ENCODE results near the gene MS4A15. TPM values are rescaled to one million over a fixed set of nuclear protein-coding genes. Genes with fewer than 3 reads are reported as not detected.
"Not testable (repeated sequence)": the region's sequence is repeated elsewhere in the genome, so short reads cannot be mapped to it uniquely, and the experiment has no call there.

MS4A15 gene, protein sequence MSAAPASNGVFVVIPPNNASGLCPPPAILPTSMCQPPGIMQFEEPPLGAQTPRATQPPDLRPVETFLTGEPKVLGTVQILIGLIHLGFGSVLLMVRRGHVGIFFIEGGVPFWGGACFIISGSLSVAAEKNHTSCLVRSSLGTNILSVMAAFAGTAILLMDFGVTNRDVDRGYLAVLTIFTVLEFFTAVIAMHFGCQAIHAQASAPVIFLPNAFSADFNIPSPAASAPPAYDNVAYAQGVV
- not detected for total RNA-seq

- H3K4me1 Mint-ChIP-seq: no peaks in the 10 kb centered on the region
Observed at GRCh38 chr11:60756307-60757032, at the start of gene MS4A15. Gene MS4A15 (plus strand): TSS chr11:60756867. CDS start chr11:60763734, 6,867 bp downstream.

DNA sequence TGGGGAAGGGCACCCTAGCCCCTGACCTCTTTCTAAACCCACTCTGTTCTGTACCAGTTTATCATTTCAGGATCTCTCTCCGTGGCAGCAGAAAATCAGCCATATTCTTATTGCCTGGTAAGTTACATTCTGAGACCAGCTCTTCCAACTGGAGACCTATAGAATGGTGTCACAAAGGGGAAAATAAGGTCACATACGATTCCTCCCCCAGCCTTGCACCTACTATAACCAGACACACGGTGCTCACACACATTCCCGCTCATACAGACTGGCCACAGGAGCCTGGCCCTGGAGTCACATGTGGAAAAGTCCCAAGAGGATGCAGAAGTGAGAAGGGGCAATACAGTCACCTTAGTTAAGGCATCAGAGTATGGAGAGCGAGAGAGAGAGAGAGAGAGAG lies 49.7 kb upstream of the MS4A15 start:
- H3K27me3 Mint-ChIP-seq: peaks cover 9% of the 10 kb centered on the region
- H3K27ac Mint-ChIP-seq: no peak overlapping the region
- H3K4me1 Mint-ChIP-seq: no peaks in the 10 kb centered on the region
- no peak overlapping the region for H3K4me3 Mint-ChIP-seq
- ATAC-seq (replicated peaks): no peak
- H3K9me3 Mint-ChIP-seq: no peaks in the 10 kb centered on the region
- no peaks in the 10 kb centered on the region for H3K36me3 Mint-ChIP-seq (ENCODE audit: low read depth)

More at GRCh38 chr11:60756307-60757032, at the start of gene MS4A15:
- ATAC-seq (replicated peaks): no peak
- no peaks in the 10 kb centered on the region for H3K9me3 Mint-ChIP-seq
- no peak within 1 kb of the TSS for H3K27ac Mint-ChIP-seq
- H3K4me3 Mint-ChIP-seq: no peak within 1 kb of the TSS
- H3K36me3 Mint-ChIP-seq (ENCODE audit: low read depth): no peaks in the 10 kb centered on the region
- peaks cover 54% of the 10 kb centered on the region for H3K27me3 Mint-ChIP-seq

DNA sequence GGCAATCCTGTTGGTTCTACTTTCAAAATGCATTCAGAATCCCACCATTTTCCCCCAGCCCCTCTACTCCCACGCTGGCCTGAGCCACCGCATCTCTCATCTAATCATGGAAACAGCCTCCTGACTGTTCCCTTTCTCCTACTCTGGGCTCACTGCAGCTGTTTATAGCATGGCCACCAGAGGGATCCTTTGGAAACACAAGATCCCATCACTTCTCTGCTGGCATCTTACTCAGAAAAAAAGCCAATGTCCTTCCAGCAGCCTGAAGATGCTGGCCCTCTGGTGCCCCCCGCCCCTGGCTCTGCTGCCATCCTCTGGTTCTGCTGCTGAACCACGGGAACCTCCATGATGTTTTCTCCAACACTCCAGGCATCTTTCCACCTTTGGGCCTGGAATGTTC lies 46.2 kb upstream of the MS4A15 start:
- Mint-ChIP-seq H3K36me3 (ENCODE audit: low read depth) (no peaks in the 10 kb centered on the region), H3K27me3 (peaks cover 14% of the 10 kb centered on the region), H3K4me3 (no peak overlapping the region), H3K27ac (no peak overlapping the region), H3K4me1 (no peaks in the 10 kb centered on the region), H3K9me3 (no peaks in the 10 kb centered on the region)
- ATAC-seq (replicated peaks): no peak

DNA sequence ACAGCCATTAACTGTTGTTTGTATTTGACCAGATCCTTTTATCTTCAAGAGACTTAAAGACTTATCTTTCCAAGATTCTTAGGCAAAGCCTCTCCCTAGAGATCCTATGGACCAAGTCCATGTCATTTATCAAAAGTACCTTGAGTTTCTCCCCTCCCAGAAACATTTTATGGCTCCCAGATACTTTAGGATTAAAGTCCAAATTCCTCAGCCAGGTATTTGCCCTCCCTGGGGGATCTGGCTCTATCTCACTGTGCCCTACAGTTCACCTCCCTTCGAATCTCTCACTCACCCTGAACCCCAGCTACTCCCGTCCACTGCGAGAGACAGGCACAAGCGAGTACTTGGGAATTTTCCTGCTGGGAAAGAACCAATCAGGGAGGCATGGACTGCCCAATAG lies 45.4 kb upstream of the MS4A15 start:
- Mint-ChIP-seq H3K27me3 (peaks cover 16% of the 10 kb centered on the region), H3K9me3 (no peaks in the 10 kb centered on the region), H3K36me3 (ENCODE audit: low read depth) (no peaks in the 10 kb centered on the region), H3K4me3 (no peak overlapping the region), H3K4me1 (no peaks in the 10 kb centered on the region), H3K27ac (no peak overlapping the region)
- no peak for ATAC-seq (replicated peaks)

GRCh38 chr11:60713423-60713822 lies 43.2 kb upstream of the MS4A15 start:
- H3K27me3 Mint-ChIP-seq: peaks cover 24% of the 10 kb centered on the region
- not testable (repeated sequence) for H3K27ac Mint-ChIP-seq; H3K4me3 Mint-ChIP-seq; H3K36me3 Mint-ChIP-seq (ENCODE audit: low read depth); H3K9me3 Mint-ChIP-seq; ATAC-seq (replicated peaks); H3K4me1 Mint-ChIP-seq

GRCh38 chr11:60717956-60718355 lies 38.7 kb upstream of the MS4A15 start:
- peak; percentile 71 for ATAC-seq (replicated peaks)

DNA sequence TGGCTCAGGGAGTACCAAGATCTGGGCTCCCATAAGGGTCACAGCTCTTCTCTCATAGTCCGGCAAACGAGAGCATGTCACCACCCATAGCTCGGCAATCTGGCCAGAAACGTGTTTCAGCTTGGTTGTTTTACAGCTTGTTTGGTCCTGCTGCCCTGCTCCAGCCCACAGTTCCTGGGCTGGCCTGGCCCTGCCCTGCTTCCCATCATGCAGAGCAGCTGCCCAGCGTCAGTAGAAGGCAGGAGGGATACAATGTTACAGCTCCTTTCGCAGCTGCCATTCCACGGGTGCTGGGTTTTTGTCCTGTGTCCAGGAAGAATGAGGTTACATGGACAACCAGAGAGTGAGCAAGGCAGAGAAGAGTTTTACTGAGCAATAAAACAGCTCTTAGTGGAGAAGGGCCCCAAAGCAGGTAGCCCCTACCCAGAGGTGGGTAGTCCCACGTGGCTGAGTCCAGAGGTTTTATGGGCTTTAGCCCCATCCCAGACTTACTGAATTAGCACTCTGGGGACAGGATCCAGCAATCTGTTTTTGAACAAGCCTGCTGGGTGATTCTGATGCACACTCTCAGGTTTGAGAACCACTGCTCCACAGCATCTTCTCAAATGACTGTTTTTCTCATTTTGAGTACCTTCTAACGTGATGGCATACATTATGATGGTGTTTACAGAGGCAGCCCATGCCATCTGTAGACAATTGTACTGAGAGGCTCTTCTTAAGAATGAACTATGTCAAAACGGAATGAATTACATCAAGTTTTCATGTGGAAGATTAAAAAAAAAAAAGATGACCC lies 37.9 kb upstream of the MS4A15 start:
- Mint-ChIP-seq H3K4me3 (no peak overlapping the region), H3K36me3 (ENCODE audit: low read depth) (no peaks in the 10 kb centered on the region), H3K27ac (no peak overlapping the region), H3K27me3 (peaks cover 33% of the 10 kb centered on the region), H3K9me3 (peaks cover 3% of the 10 kb centered on the region), H3K4me1 (no peaks in the 10 kb centered on the region)
- ATAC-seq (replicated peaks): peak; percentile 81

More at GRCh38 chr11:60717956-60718355, 38.7 kb upstream of the MS4A15 start:
- H3K27ac Mint-ChIP-seq: no peak overlapping the region
- peaks cover 3% of the 10 kb centered on the region for H3K9me3 Mint-ChIP-seq
- no peak overlapping the region for H3K4me3 Mint-ChIP-seq
- no peaks in the 10 kb centered on the region for H3K4me1 Mint-ChIP-seq
- H3K36me3 Mint-ChIP-seq (ENCODE audit: low read depth): no peaks in the 10 kb centered on the region
- H3K27me3 Mint-ChIP-seq: peaks cover 35% of the 10 kb centered on the region

- H3K4me3 Mint-ChIP-seq: no peak overlapping the region
- no peaks in the 10 kb centered on the region for H3K36me3 Mint-ChIP-seq (ENCODE audit: low read depth)
- no peak for ATAC-seq (replicated peaks)
- H3K27me3 Mint-ChIP-seq: peaks cover 36% of the 10 kb centered on the region
- H3K4me1 Mint-ChIP-seq: no peaks in the 10 kb centered on the region
- peaks cover 3% of the 10 kb centered on the region for H3K9me3 Mint-ChIP-seq
- no peak overlapping the region for H3K27ac Mint-ChIP-seq
Observed at GRCh38 chr11:60719391-60719790, 37.3 kb upstream of the MS4A15 start.

DNA sequence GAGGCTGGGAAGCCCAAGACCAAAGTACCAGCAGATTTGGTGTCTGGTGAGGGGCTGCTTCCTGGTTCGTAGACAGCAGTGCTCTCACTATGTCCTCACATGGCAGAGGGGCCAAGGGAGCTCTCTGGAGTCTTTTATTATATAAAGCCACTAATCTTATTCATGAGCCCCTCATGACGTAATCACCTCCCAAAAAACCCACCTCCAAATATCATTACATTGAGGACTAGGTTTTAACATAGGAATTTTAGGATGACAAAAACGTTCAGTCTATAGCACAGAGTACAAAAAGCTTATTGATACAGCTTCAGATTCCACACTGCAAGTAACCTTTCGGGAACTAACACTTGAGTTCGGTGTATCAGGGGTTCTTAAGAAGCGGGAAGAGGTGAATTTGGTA lies 36.2 kb upstream of the MS4A15 start:
- H3K36me3 Mint-ChIP-seq (ENCODE audit: low read depth): no peaks in the 10 kb centered on the region
- peaks cover 3% of the 10 kb centered on the region for H3K9me3 Mint-ChIP-seq
- ATAC-seq (replicated peaks): no peak

GRCh38 chr11:60724420-60724819 lies 32.2 kb upstream of the MS4A15 start, which contains the start of gene MS4A18:
Gene MS4A18 (plus strand): TSS chr11:60724720.
- no peak for ATAC-seq (replicated peaks)
- Mint-ChIP-seq H3K27me3 (peaks cover 24% of the 10 kb centered on the region), H3K36me3 (ENCODE audit: low read depth) (no peaks in the 10 kb centered on the region), H3K9me3 (no peaks in the 10 kb centered on the region), H3K27ac (no peak within 1 kb of the TSS), H3K4me3 (no peak within 1 kb of the TSS), H3K4me1 (no peaks in the 10 kb centered on the region)

More for the DNA sequence above, 36.2 kb upstream of the MS4A15 start:
- peaks cover 33% of the 10 kb centered on the region for H3K27me3 Mint-ChIP-seq
- H3K4me1 Mint-ChIP-seq: no peaks in the 10 kb centered on the region
- H3K27ac Mint-ChIP-seq: no peak overlapping the region
- H3K4me3 Mint-ChIP-seq: no peak overlapping the region

GRCh38 chr11:60725592-60725991 lies 31.1 kb upstream of the MS4A15 start:
- Mint-ChIP-seq H3K27me3 (peaks cover 19% of the 10 kb centered on the region), H3K27ac (no peak overlapping the region), H3K4me3 (no peak overlapping the region), H3K36me3 (ENCODE audit: low read depth) (no peaks in the 10 kb centered on the region), H3K4me1 (no peaks in the 10 kb centered on the region), H3K9me3 (no peaks in the 10 kb centered on the region)
- ATAC-seq (replicated peaks): no peak

DNA sequence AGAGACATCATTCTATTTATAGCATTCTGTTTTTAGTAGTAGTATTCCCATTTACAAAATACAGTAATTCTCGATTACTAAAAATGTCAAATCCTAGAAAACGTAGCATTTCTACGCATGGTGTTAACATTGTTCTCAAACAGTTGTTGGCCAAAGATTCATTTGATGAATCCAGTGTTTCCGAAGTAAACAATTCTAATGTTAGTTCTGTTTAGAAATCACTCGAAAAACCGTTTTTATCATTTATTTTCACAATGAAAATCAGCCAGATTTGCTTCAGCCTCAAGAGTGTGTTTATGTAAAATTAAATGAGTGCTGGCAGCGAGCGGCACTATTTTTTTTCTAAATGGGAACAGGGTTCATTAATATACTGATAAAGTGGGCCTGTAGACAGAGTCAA lies 25.1 kb upstream of the MS4A15 start:
- Mint-ChIP-seq H3K27ac (no peak overlapping the region), H3K4me3 (no peak overlapping the region), H3K36me3 (ENCODE audit: low read depth) (no peaks in the 10 kb centered on the region), H3K27me3 (peaks cover 14% of the 10 kb centered on the region), H3K4me1 (no peaks in the 10 kb centered on the region), H3K9me3 (no peaks in the 10 kb centered on the region)
- ATAC-seq (replicated peaks): no peak

DNA sequence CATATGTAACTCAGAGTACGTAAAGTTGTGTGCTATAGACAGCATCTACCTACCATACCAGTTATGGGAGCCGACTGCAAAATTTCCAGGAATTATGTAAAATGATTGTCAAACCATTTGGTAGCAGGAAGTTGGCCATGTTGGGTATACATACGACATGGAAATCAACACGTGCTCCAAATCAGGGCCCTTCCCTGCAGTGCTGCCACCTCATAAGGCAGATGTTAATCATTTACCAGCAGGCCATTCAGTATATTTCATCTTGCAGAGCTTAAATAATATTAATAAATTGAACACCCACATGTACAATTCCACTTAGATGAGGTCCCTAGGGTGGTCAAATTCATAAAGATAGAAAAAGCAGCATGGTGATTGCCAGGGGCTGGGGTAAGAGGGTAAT lies 22.4 kb upstream of the MS4A15 start:
- H3K36me3 Mint-ChIP-seq (ENCODE audit: low read depth): no peaks in the 10 kb centered on the region
- H3K9me3 Mint-ChIP-seq: no peaks in the 10 kb centered on the region
- no peak for ATAC-seq (replicated peaks)
- H3K27me3 Mint-ChIP-seq: peaks cover 26% of the 10 kb centered on the region
- H3K4me1 Mint-ChIP-seq: no peaks in the 10 kb centered on the region
- H3K4me3 Mint-ChIP-seq: no peak overlapping the region
- H3K27ac Mint-ChIP-seq: no peak overlapping the region

DNA sequence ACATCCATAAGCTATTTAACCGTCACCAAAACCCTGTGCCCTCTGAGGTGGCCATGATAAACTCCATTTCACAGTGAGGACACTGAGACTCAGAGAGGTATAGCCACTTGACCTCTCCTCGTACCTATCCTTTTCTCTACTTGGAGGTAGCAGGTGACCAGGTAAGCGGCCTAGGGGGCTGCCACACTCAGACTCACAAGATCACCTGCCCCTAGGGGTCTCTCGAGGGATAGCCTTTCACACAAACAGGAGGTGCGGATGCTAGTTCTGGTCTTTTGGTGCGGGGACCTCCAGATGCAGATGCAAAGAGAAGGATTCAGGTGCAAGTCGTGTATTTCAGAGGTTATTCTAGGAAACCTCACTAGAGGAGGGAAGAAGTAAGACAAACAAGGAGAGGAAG lies 17.6 kb upstream of the MS4A15 start:
- no peak overlapping the region for H3K27ac Mint-ChIP-seq
- peaks cover 35% of the 10 kb centered on the region for H3K27me3 Mint-ChIP-seq
- no peaks in the 10 kb centered on the region for H3K4me1 Mint-ChIP-seq
- H3K36me3 Mint-ChIP-seq (ENCODE audit: low read depth): no peaks in the 10 kb centered on the region
- no peak for ATAC-seq (replicated peaks)
- H3K4me3 Mint-ChIP-seq: no peak overlapping the region
- no peaks in the 10 kb centered on the region for H3K9me3 Mint-ChIP-seq

All from activated T-helper 17 cell treated with anti-CD3 and anti-CD28 coated beads, Interleukin-2, amount 50 U/mL, for 72 hours (primary cell).